Peyer's patch (tissue), 4 donors: ENCODE data around the gene EFNA1. TPM values are rescaled to one million over a fixed set of nuclear protein-coding genes. Genes with fewer than 3 reads are reported as not detected.

Source experiments
- DNase-seq, 3 donors: peaks; one replicate each; pipeline ENCODE4 v3.0.0-alpha.2; 2017 to 2019
- H3K27ac ChIP-seq, 4 donors: fragments of 200-600 bp; sonication (generic); one replicate each; pipeline ENCODE4 v1.5.1; 2016 to 2019
- H3K27me3 ChIP-seq, 2 donors: fragments of 200-600 bp; sonication (generic); one replicate each; pipeline ENCODE4 v1.5.1; 2019
- H3K36me3 ChIP-seq, 3 donors: fragments of 200-600 bp; sonication (generic); one replicate each; pipeline ENCODE4 v1.5.1; 2016 to 2019
- H3K4me1 ChIP-seq, 4 donors: fragments of 200-600 bp; sonication (generic); one replicate each; pipeline ENCODE4 v1.5.1; 2016 to 2019
- H3K4me3 ChIP-seq, 4 donors: fragments of 200-600 bp; sonication (generic); 1 replicate in 3 of 4; 2 replicates in 1 of 4; pipeline ENCODE4 v1.5.1; 2016 to 2019; ENCODE audit warnings: mild to moderate bottlenecking in 1 of 4
- H3K9me3 ChIP-seq, 4 donors: fragments of 200-600 bp; sonication (generic); one replicate each; pipeline ENCODE4 v1.5.1; 2016 to 2019; ENCODE audit warnings: mild to moderate bottlenecking in 1 of 4
- CTCF ChIP-seq, 6 experiments: fragments of 450-650 bp in 4 of 6; fragments of 200-600 bp in 2 of 6; sonication (generic) in 1 of 6; IDR thresholded peaks; one replicate each; pipeline ENCODE4 v1.5.1; 2017 to 2019; ENCODE audit warnings: antibody characterized with exemption in 6 of 6, mild to moderate bottlenecking in 3 of 6, moderate library complexity in 1 of 6
- POLR2A ChIP-seq, 2 donors: fragments of 450-650 bp; IDR thresholded peaks; one replicate each; pipeline ENCODE4 v1.5.1; 2017; ENCODE audit warnings: antibody characterized with exemption in 2 of 2, mild to moderate bottlenecking in 2 of 2, moderate library complexity in 2 of 2
- total RNA-seq, 4 donors: library from RNA; depleted of rRNA; stranded (reverse); fragments of >200 nt; gene quantifications; one replicate each; pipeline ENCODE4 v1.1.0, GENCODE V29; 2016

The EFNA1 gene
- total RNA-seq, 4 donors from 2014 or later = 13.2 to 166 (median 145) TPM

GRCh38 chr1:155106862-155107261 lies 20.8 kb upstream of the EFNA1 start:
- Histone ChIP-seq H3K4me3 (no peak overlapping the region), H3K27ac (peak overlapping the region in 2 of 4 donors; percentile 89 to 93), H3K36me3 (no peaks in the 10 kb centered on the region), H3K9me3 (no peaks in the 10 kb centered on the region), H3K27me3 (no peaks in the 10 kb centered on the region), H3K4me1 (peaks cover 0 to 11% (median 0%) of the 10 kb centered on the region in 4 donors)
- no peak for TF ChIP-seq CTCF (IDR thresholded peaks at IDR 0.05)
- TF ChIP-seq POLR2A (IDR thresholded peaks at IDR 0.05) = no peak
- DNase-seq = peak in 1 of 3 donors; percentile 49

GRCh38 chr1:155107309-155108264 lies 20.1 kb upstream of the EFNA1 start:
- H3K4me3 ChIP-seq = no peak overlapping the region
- H3K36me3 ChIP-seq = no peaks in the 10 kb centered on the region
- DNase-seq = peak in 2 of 3 donors; percentile 57 to 77
- H3K9me3 ChIP-seq = no peaks in the 10 kb centered on the region
- H3K4me1 ChIP-seq = peaks cover 0 to 4% (median 0%) of the 10 kb centered on the region in 4 donors
- TF ChIP-seq POLR2A (IDR thresholded peaks at IDR 0.05) (peak; percentile 10 to 54), CTCF (IDR thresholded peaks at IDR 0.05) (peak in 3 of 6 experiments; percentile 11 to 36 (median 14))
- H3K27ac ChIP-seq = peak overlapping the region in 3 of 4 donors; percentile 57 to 93 (median 89)
- H3K27me3 ChIP-seq = no peaks in the 10 kb centered on the region

GRCh38 chr1:155108296-155108695 lies 19.4 kb upstream of the EFNA1 start:
- H3K36me3 ChIP-seq = no peaks in the 10 kb centered on the region
- TF ChIP-seq POLR2A (IDR thresholded peaks at IDR 0.05) (no peak), CTCF (IDR thresholded peaks at IDR 0.05) (no peak)
- DNase-seq = no peak
- H3K4me3 ChIP-seq = no peak overlapping the region
- H3K4me1 ChIP-seq = no peaks in the 10 kb centered on the region
- no peaks in the 10 kb centered on the region for H3K9me3 ChIP-seq
- no peaks in the 10 kb centered on the region for H3K27me3 ChIP-seq
- H3K27ac ChIP-seq = peak overlapping the region in 3 of 4 donors; percentile 20 to 93 (median 89)

- DNase-seq = no peak
- Histone ChIP-seq H3K9me3 (no peaks in the 10 kb centered on the region), H3K27ac (no peak overlapping the region), H3K36me3 (no peaks in the 10 kb centered on the region), H3K4me3 (no peak overlapping the region), H3K27me3 (no peaks in the 10 kb centered on the region), H3K4me1 (no peaks in the 10 kb centered on the region)
- TF ChIP-seq POLR2A (IDR thresholded peaks at IDR 0.05) (no peak), CTCF (IDR thresholded peaks at IDR 0.05) (no peak)
Observed at GRCh38 chr1:155110381-155110780, 17.3 kb upstream of the EFNA1 start.

GRCh38 chr1:155110826-155111225 lies 16.9 kb upstream of the EFNA1 start:
- no peaks in the 10 kb centered on the region for H3K36me3 ChIP-seq
- H3K27ac ChIP-seq = no peak overlapping the region
- H3K4me1 ChIP-seq = no peaks in the 10 kb centered on the region
- no peak overlapping the region for H3K4me3 ChIP-seq
- no peak for DNase-seq
- no peaks in the 10 kb centered on the region for H3K9me3 ChIP-seq
- H3K27me3 ChIP-seq = no peaks in the 10 kb centered on the region
- TF ChIP-seq CTCF (IDR thresholded peaks at IDR 0.05) = no peak
- TF ChIP-seq POLR2A (IDR thresholded peaks at IDR 0.05) = no peak
